Nephron (organoid): ENCODE results near the gene UCHL1.

Source experiments
- H3K27ac Mint-ChIP-seq, 3 experiments: 2 replicates each; pipeline ENCODE4 v1.8.0; 2020; ENCODE audit warnings: mixed read lengths in 3 of 3, mild to moderate bottlenecking in 2 of 3, moderate library complexity in 1 of 3
- H3K27me3 Mint-ChIP-seq: 2 replicates; pipeline ENCODE4 v1.8.0; 2021; ENCODE audit warnings: low read depth, mild to moderate bottlenecking, moderate library complexity, mixed read lengths
- H3K36me3 Mint-ChIP-seq: 2 replicates; pipeline ENCODE4 v1.8.0; 2020; ENCODE audit warnings: low read depth, mixed read lengths
- H3K4me1 Mint-ChIP-seq: 2 replicates; pipeline ENCODE4 v1.8.0; 2020; ENCODE audit warnings: mixed read lengths
- H3K4me3 Mint-ChIP-seq, 3 experiments: 2 replicates each; pipeline ENCODE4 v1.8.0; 2020; ENCODE audit warnings: mild to moderate bottlenecking in 3 of 3, mixed read lengths in 3 of 3, moderate library complexity in 2 of 3
- H3K9me3 Mint-ChIP-seq: 2 replicates; pipeline ENCODE4 v1.8.0; 2020; ENCODE audit warnings: mixed read lengths
- CTCF ChIP-seq, 3 experiments: fragments of 200-600 bp; sonication (generic); IDR thresholded peaks; one replicate each; pipeline ENCODE4 v1.5.0; 2021; ENCODE audit warnings: antibody characterized with exemption in 3 of 3; ENCODE audit not compliant: unreplicated experiment in 3 of 3

Gene UCHL1

GRCh38 chr4:41290479-41290878 is 33.8 kb downstream of the UCHL1 start:
- TF ChIP-seq CTCF (IDR thresholded peaks at IDR 0.05; ENCODE audit: unreplicated experiment in 3 of 3) = no peak
- Mint-ChIP-seq H3K9me3 (peaks cover 12% of the 10 kb centered on the region), H3K27me3 (no peaks in the 10 kb centered on the region), H3K4me1 (peaks cover 8% of the 10 kb centered on the region), H3K27ac (no peak overlapping the region), H3K4me3 (no peak overlapping the region), H3K36me3 (no peaks in the 10 kb centered on the region)

- H3K4me1 Mint-ChIP-seq = no peaks in the 10 kb centered on the region
- no peaks in the 10 kb centered on the region for H3K27me3 Mint-ChIP-seq
- TF ChIP-seq CTCF (IDR thresholded peaks at IDR 0.05; ENCODE audit: unreplicated experiment in 3 of 3) = no peak
- H3K36me3 Mint-ChIP-seq = no peaks in the 10 kb centered on the region
- H3K27ac Mint-ChIP-seq = no peak overlapping the region
- no peak overlapping the region for H3K4me3 Mint-ChIP-seq
- peaks cover 13% of the 10 kb centered on the region for H3K9me3 Mint-ChIP-seq
These were observed 37.8 kb downstream of the UCHL1 start for GRCh38 chr4:41294445-41295062.

- H3K9me3 Mint-ChIP-seq = peaks cover 13% of the 10 kb centered on the region
- no peak overlapping the region for H3K4me3 Mint-ChIP-seq
- no peaks in the 10 kb centered on the region for H3K27me3 Mint-ChIP-seq
- no peak for TF ChIP-seq CTCF (IDR thresholded peaks at IDR 0.05; ENCODE audit: unreplicated experiment in 3 of 3)
- no peaks in the 10 kb centered on the region for H3K36me3 Mint-ChIP-seq
- no peaks in the 10 kb centered on the region for H3K4me1 Mint-ChIP-seq
- no peak overlapping the region for H3K27ac Mint-ChIP-seq
These were observed 40.3 kb downstream of the UCHL1 start for GRCh38 chr4:41296995-41297394.

GRCh38 chr4:41297832-41298231 is 41.1 kb downstream of the UCHL1 start:
- TF ChIP-seq CTCF (IDR thresholded peaks at IDR 0.05; ENCODE audit: unreplicated experiment in 3 of 3) = no peak
- Mint-ChIP-seq H3K27me3 (no peaks in the 10 kb centered on the region), H3K36me3 (no peaks in the 10 kb centered on the region), H3K9me3 (peaks cover 13% of the 10 kb centered on the region), H3K27ac (no peak overlapping the region), H3K4me3 (no peak overlapping the region), H3K4me1 (no peaks in the 10 kb centered on the region)

DNA sequence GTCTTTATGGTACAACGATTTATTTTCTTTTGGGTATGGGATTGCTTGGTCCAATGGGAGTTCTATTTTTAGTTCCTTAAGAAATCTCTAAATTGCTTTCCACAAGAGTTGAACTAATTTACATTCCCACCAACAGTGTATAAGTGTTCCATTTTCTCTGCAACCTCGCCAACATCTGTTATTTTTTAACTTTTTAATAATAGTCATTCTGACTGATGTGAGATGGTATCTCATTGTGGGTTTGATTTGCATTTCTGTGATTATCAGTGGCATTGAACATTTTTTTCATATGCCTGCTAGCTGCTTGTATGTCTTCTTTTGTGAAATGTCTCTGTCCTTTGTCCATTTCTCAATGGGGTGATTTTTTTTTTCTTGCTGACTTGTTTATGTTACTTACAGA is 42.8 kb downstream of the UCHL1 start:
- Mint-ChIP-seq H3K4me3 (no peak overlapping the region), H3K4me1 (no peaks in the 10 kb centered on the region), H3K27me3 (no peaks in the 10 kb centered on the region), H3K9me3 (peaks cover 9% of the 10 kb centered on the region), H3K36me3 (no peaks in the 10 kb centered on the region), H3K27ac (peak overlapping the region in 1 of 3 experiments; percentile 17)
- TF ChIP-seq CTCF (IDR thresholded peaks at IDR 0.05; ENCODE audit: unreplicated experiment in 3 of 3) = no peak

GRCh38 chr4:41301137-41301536 is 44.4 kb downstream of the UCHL1 start:
- Mint-ChIP-seq H3K27ac (no peak overlapping the region), H3K9me3 (no peaks in the 10 kb centered on the region), H3K36me3 (no peaks in the 10 kb centered on the region), H3K4me1 (no peaks in the 10 kb centered on the region), H3K27me3 (no peaks in the 10 kb centered on the region), H3K4me3 (no peak overlapping the region)
- TF ChIP-seq CTCF (IDR thresholded peaks at IDR 0.05; ENCODE audit: unreplicated experiment in 3 of 3) = no peak
